Breast epithelium (tissue), 3 donors: ENCODE data around the gene ATP8B4.

Source experiments
- POLR2A ChIP-seq: fragments of 450-650 bp; IDR thresholded peaks from one replicate; pipeline ENCODE4 v1.6.1; 2016; ENCODE audit warnings: antibody characterized with exemption, mild to moderate bottlenecking, moderate library complexity
- POLR2AphosphoS5 ChIP-seq, 3 donors: sonication (generic); formaldehyde crosslinking; IDR thresholded peaks; one replicate each; pipeline ENCODE4 v1.6.1; 2017; ENCODE audit warnings: antibody characterized with exemption in 3 of 3
- TF ChIP-seq, protein P1 (sequence below), 3 donors: fragments of 450-650 bp; IDR thresholded peaks; one replicate each; pipeline ENCODE4 v1.5.1; 2016 to 2017; ENCODE audit warnings: antibody characterized with exemption in 3 of 3, mild to moderate bottlenecking in 3 of 3, moderate library complexity in 3 of 3

- TF ChIP-seq, protein P1, sequence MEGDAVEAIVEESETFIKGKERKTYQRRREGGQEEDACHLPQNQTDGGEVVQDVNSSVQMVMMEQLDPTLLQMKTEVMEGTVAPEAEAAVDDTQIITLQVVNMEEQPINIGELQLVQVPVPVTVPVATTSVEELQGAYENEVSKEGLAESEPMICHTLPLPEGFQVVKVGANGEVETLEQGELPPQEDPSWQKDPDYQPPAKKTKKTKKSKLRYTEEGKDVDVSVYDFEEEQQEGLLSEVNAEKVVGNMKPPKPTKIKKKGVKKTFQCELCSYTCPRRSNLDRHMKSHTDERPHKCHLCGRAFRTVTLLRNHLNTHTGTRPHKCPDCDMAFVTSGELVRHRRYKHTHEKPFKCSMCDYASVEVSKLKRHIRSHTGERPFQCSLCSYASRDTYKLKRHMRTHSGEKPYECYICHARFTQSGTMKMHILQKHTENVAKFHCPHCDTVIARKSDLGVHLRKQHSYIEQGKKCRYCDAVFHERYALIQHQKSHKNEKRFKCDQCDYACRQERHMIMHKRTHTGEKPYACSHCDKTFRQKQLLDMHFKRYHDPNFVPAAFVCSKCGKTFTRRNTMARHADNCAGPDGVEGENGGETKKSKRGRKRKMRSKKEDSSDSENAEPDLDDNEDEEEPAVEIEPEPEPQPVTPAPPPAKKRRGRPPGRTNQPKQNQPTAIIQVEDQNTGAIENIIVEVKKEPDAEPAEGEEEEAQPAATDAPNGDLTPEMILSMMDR (IDR thresholded peaks at IDR 0.05) = no peak
- TF ChIP-seq POLR2AphosphoS5 (IDR thresholded peaks at IDR 0.05) (no peak), POLR2A (no peak)
These were observed 255.4 kb downstream of the ATP8B4 start for GRCh38 chr15:49863431-49864224.
